PC-3 (cell line): Measurements from ENCODE around the gene ADORA1. TPM values are rescaled to one million over a fixed set of nuclear protein-coding genes. Genes with fewer than 3 reads are reported as not detected.

Source experiments
- ATAC-seq: fragments of 200-7000 bp; cut with Tn5 transposase; 2 replicates; pipeline ENCODE4 v1.9.1; 2020; ENCODE audit warnings: mild to moderate bottlenecking, moderate library complexity
- BruUV-seq: library from RNA; stranded (reverse); fragments of 400-500 nt; replicated peaks from 2 replicates; lab custom pipeline; 2021; lab: Mats Ljungman, UMichigan
- CTCF ChIA-PET: fragments of 300-600 bp; sonication (Branson Sonifier 250); formaldehyde crosslinking; loops from one replicate; lab custom pipeline; 2022; ENCODE audit warnings: antibody characterized with exemption; lab: Charles Lee
- POLR2A ChIA-PET: fragments of 300-600 bp; sonication (Branson Sonifier 250); formaldehyde crosslinking; loops from one replicate; lab custom pipeline; 2022; ENCODE audit warnings: antibody characterized with exemption; ENCODE audit not compliant: unreplicated experiment; lab: Charles Lee
- DNase-seq: peaks from one replicate; pipeline ENCODE4 v3.0.0-alpha.2; 2015
- H2AFZ ChIP-seq: fragments of 300-600 bp; sonication (generic); 2 replicates; pipeline ENCODE4 v1.6.0; 2016; ENCODE audit warnings: antibody characterized with exemption, low read length
- H3F3A ChIP-seq: fragments of 300-600 bp; sonication (generic); one replicate; pipeline ENCODE4 v1.6.0; 2017; ENCODE audit warnings: antibody characterized with exemption, low read length, control low read depth, mild to moderate bottlenecking; ENCODE audit not compliant: unreplicated experiment
- H3K27ac ChIP-seq: fragments of 300-600 bp; sonication (generic); 2 replicates; pipeline ENCODE4 v1.5.1; 2016; ENCODE audit warnings: mild to moderate bottlenecking, low read length
- H3K27me3 ChIP-seq: fragments of 300-600 bp; sonication (generic); 2 replicates; pipeline ENCODE4 v1.6.1; 2016; ENCODE audit warnings: low read length, mixed read lengths
- H3K36me3 ChIP-seq: fragments of 300-600 bp; sonication (generic); 2 replicates; pipeline ENCODE4 v1.6.1; 2016; ENCODE audit warnings: low read depth, mixed run types, low read length, mixed read lengths
- H3K4me1 ChIP-seq: fragments of 300-600 bp; sonication (generic); 2 replicates; pipeline ENCODE4 v1.5.1; 2016; ENCODE audit warnings: low read length; ENCODE audit not compliant: insufficient read depth
- H3K4me2 ChIP-seq: fragments of 300-600 bp; sonication (generic); 2 replicates; pipeline ENCODE4 v1.6.0; 2016; ENCODE audit warnings: low read length
- H3K4me3 ChIP-seq: fragments of 300-600 bp; sonication (generic); 2 replicates; pipeline ENCODE4 v1.5.1; 2016; ENCODE audit warnings: mild to moderate bottlenecking, low read length, mixed read lengths
- H3K79me2 ChIP-seq: fragments of 300-600 bp; sonication (generic); 2 replicates; pipeline ENCODE4 v1.6.1; 2017; ENCODE audit warnings: low read length, mixed read lengths
- H3K9ac ChIP-seq: fragments of 300-600 bp; sonication (generic); 2 replicates; pipeline ENCODE4 v1.6.0; 2016; ENCODE audit warnings: mild to moderate bottlenecking, low read length
- H3K9me2 ChIP-seq: fragments of 300-600 bp; sonication (generic); replicated peaks from 2 replicates; pipeline ENCODE4 v1.6.1; 2016; ENCODE audit warnings: mixed run types, low read length, mixed read lengths
- H3K9me3 ChIP-seq: fragments of 300-600 bp; sonication (generic); 2 replicates; pipeline ENCODE4 v1.6.1; 2016; ENCODE audit warnings: low read length, mixed read lengths
- H4K20me1 ChIP-seq: fragments of 300-600 bp; sonication (generic); 2 replicates; pipeline ENCODE4 v1.6.1; 2016; ENCODE audit warnings: low read length, mixed read lengths
- EZH2 ChIP-seq: fragments of 300-600 bp; sonication (generic); IDR thresholded peaks from one replicate; pipeline ENCODE4 v1.6.1; 2017; ENCODE audit warnings: antibody characterized with exemption, mild to moderate bottlenecking, low read length; ENCODE audit not compliant: unreplicated experiment
- EZH2phosphoT487 ChIP-seq: fragments of 300-600 bp; sonication (generic); IDR thresholded peaks from 2 replicates; pipeline ENCODE4 v1.6.1; 2018; ENCODE audit warnings: mild to moderate bottlenecking, antibody characterized with exemption, low read length, borderline replicate concordance
- intact Hi-C: fragments of 100-400 bp; cut with micrococcal nuclease; formaldehyde crosslinking; loops from 2 replicates; pipeline ENCODE4 v1.9.0; 2023
- total RNA-seq: library from RNA; depleted of rRNA; stranded (reverse); fragments of >200 nt; gene quantifications from 2 replicates; pipeline ENCODE4 v1.2.3, GENCODE V29; 2014
- TF ChIP-seq, protein P1 (sequence below): fragments of 300-600 bp; sonication (generic); conservative IDR thresholded peaks from 2 replicates; pipeline ENCODE4 v1.5.1; 2017; ENCODE audit warnings: antibody characterized with exemption, low read depth, mild to moderate bottlenecking, low read length

ADORA1 gene
- total RNA-seq, 1 experiment from 2014 or later = 1.4 TPM

DNA sequence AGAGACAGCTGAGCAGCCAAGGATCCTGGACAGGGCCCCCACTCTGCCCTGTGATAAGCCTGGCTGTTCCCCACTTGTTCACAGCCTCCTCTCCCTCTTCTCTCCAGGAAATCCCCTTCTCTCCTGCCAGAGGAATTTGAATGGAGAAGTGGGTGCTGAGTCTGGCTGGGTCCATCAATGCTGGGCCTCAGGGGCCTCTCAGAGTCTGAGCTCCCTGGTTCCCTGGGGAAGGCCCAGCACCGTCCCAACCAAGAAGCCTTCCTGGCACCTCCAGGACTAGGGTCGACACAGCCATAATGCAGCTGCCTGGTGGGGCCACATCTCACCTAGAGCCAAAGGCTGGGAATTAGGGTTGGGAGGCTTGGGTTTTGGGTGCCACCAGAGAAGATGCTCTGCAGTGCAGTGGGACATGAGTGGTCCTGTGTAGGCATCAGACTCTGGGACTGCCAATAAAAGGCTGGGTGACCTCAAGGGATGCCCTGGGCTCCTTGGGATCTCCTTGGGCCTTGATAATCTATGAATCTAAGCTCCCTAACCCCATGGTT is 45.6 kb downstream of the ADORA1 start:
- no peaks in the 10 kb centered on the region for H4K20me1 ChIP-seq
- H3K9ac ChIP-seq = no peak overlapping the region
- no peak overlapping the region for H3K4me3 ChIP-seq
- intact Hi-C loops = loop anchor here (2.0 kb wide), 1 partner anchor 54 kb away; no protein-coding TSS in a partner anchor
- no peak for TF ChIP-seq EZH2
- TF ChIP-seq EZH2phosphoT487 = no peak
- H3K79me2 ChIP-seq = no peaks in the 10 kb centered on the region
- H3K4me2 ChIP-seq = no peak overlapping the region
- no peaks in the 10 kb centered on the region for H3F3A ChIP-seq
- H3K9me3 ChIP-seq = no peaks in the 10 kb centered on the region
- DNase-seq (no peak), ATAC-seq (no peak)
- ChIA-PET CTCF (interaction anchor here (2.8 kb wide), 1 partner anchor 55 kb away, joined by 31 read pairs; no protein-coding TSS in a partner anchor), POLR2A (no interaction called here)
- H3K9me2 ChIP-seq = no peaks in the 10 kb centered on the region
- peaks cover 13% of the 10 kb centered on the region for H3K4me1 ChIP-seq
- BruUV-seq = no TSS peak
- H2AFZ ChIP-seq = no peak overlapping the region
- H3K27ac ChIP-seq = no peak overlapping the region
- no peaks in the 10 kb centered on the region for H3K27me3 ChIP-seq
- H3K36me3 ChIP-seq = no peaks in the 10 kb centered on the region

DNA sequence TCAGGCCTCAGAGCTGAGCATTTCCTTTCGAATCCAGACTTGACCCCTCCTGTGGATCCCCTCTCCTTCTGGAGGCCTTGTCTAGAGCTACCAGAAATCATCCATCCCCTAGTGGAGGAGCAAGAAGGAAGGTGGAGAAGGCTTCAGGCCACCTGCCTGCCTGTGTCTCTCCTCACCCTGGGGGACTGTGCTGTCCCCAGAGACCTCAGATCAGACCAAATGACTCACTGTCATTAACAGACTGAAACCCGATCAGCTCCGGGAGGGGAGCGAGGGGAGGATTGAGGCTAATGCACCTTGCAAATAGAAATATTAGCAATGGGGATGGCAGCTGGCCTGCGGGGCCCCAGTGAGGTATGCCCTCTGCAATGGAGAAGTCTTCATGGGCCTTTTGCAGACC is 46.0 kb downstream of the ADORA1 start:
- ChIA-PET POLR2A (no interaction called here), CTCF (interaction anchor here (2.8 kb wide), 1 partner anchor 56 kb away, joined by 31 read pairs; no protein-coding TSS in a partner anchor)
- H3K4me3 ChIP-seq = no peak overlapping the region
- no peak overlapping the region for H2AFZ ChIP-seq
- no peak for DNase-seq
- no TSS peak for BruUV-seq
- no peaks in the 10 kb centered on the region for H3K79me2 ChIP-seq
- no peak overlapping the region for H3K9ac ChIP-seq
- H3K9me3 ChIP-seq = no peaks in the 10 kb centered on the region
- no peaks in the 10 kb centered on the region for H3F3A ChIP-seq
- no peaks in the 10 kb centered on the region for H3K36me3 ChIP-seq
- H3K9me2 ChIP-seq = no peaks in the 10 kb centered on the region
- H3K27me3 ChIP-seq = no peaks in the 10 kb centered on the region
- H4K20me1 ChIP-seq = no peaks in the 10 kb centered on the region
- TF ChIP-seq, protein P1, sequence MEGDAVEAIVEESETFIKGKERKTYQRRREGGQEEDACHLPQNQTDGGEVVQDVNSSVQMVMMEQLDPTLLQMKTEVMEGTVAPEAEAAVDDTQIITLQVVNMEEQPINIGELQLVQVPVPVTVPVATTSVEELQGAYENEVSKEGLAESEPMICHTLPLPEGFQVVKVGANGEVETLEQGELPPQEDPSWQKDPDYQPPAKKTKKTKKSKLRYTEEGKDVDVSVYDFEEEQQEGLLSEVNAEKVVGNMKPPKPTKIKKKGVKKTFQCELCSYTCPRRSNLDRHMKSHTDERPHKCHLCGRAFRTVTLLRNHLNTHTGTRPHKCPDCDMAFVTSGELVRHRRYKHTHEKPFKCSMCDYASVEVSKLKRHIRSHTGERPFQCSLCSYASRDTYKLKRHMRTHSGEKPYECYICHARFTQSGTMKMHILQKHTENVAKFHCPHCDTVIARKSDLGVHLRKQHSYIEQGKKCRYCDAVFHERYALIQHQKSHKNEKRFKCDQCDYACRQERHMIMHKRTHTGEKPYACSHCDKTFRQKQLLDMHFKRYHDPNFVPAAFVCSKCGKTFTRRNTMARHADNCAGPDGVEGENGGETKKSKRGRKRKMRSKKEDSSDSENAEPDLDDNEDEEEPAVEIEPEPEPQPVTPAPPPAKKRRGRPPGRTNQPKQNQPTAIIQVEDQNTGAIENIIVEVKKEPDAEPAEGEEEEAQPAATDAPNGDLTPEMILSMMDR = no peak
- TF ChIP-seq EZH2phosphoT487 = no peak
- no peak for TF ChIP-seq EZH2
- intact Hi-C loops = loop anchor here (2.0 kb wide), 1 partner anchor 55 kb away; no protein-coding TSS in a partner anchor
- no peak overlapping the region for H3K27ac ChIP-seq
- ATAC-seq = no peak
- peaks cover 13% of the 10 kb centered on the region for H3K4me1 ChIP-seq
- no peak overlapping the region for H3K4me2 ChIP-seq

DNA sequence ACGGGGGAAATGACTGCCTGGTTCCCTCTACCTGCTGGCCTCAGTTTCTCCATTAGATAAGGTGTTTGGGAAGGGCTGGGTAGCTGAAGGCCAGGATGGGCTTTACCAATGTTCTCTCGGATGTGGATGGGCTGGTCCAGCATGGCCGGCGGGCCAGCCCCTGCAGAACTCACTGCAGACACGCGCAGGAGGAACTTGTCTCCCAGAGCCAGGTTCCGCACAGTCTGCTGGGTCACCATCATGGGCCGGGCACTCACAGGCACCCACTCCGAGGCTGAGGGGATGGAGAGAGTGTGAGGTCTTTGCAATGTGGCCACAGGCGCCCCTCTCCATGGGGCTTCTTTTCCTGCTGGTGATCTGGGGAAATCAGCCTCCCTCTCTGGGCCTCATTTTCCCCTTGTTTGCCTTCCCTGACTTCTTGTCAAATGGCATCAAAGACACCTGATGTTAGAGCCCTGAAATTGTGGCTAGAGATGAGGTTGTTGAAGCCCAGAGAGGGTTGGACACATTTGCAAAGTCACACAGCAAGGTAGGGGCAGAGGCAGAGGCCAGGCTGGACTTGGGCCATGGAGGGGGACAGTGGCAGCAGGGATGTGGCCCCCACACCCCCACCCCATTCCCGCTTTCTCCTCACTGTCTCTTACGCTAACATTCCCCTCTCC is 46.9 kb downstream of the ADORA1 start:
- no peak overlapping the region for H3K4me2 ChIP-seq
- TF ChIP-seq, protein P1 = no peak
- TF ChIP-seq EZH2phosphoT487 = no peak
- TF ChIP-seq EZH2 = no peak
- CTCF ChIA-PET = no interaction called here

More for the DNA sequence above, 46.9 kb downstream of the ADORA1 start:
- intact Hi-C loops = no loop called here
- H3K27ac ChIP-seq = no peak overlapping the region
- H3K9me3 ChIP-seq = no peaks in the 10 kb centered on the region
- H3K4me1 ChIP-seq = peaks cover 13% of the 10 kb centered on the region
- no peak overlapping the region for H3K4me3 ChIP-seq
- no peaks in the 10 kb centered on the region for H3K36me3 ChIP-seq
- no peaks in the 10 kb centered on the region for H3K79me2 ChIP-seq
- H3K9me2 ChIP-seq = no peaks in the 10 kb centered on the region
- ATAC-seq (no peak), DNase-seq (no peak)
- H2AFZ ChIP-seq = no peak overlapping the region
- POLR2A ChIA-PET = no interaction called here
- H3F3A ChIP-seq = no peaks in the 10 kb centered on the region
- no TSS peak for BruUV-seq
- no peaks in the 10 kb centered on the region for H3K27me3 ChIP-seq
- no peak overlapping the region for H3K9ac ChIP-seq
- no peaks in the 10 kb centered on the region for H4K20me1 ChIP-seq
